ENCODE measurements around the gene NPY5R.

The NPY5R gene

GRCh38 chr4:163343604-163344146 lies at the start of gene NPY5R:
Gene NPY5R, plus strand, starts transcription at chr4:163343892. Its CDS starts 6,382 bp downstream, at chr4:163350274.
- H3K27ac ChIP-seq (ENCODE audit: low read depth, low read length) = no peak within 1 kb of the TSS

GRCh38 chr4:163295138-163295537 lies 48.6 kb upstream of the NPY5R start:
- H3K9me3 ChIP-seq (ENCODE audit: control insufficient read depth in 1 of 2, low read length in 2 of 2) = no peaks in the 10 kb centered on the region
- H3K27me3 ChIP-seq (ENCODE audit: control insufficient read depth in 1 of 2, insufficient read depth in 2 of 2, low read length in 2 of 2) = no peaks in the 10 kb centered on the region
- no peak overlapping the region for H3K9ac ChIP-seq (ENCODE audit: low read depth in 1 of 2, low read length in 2 of 2)
- no peaks in the 10 kb centered on the region for H3K4me1 ChIP-seq (ENCODE audit: control insufficient read depth in 1 of 2, insufficient read depth in 2 of 2, low read length in 2 of 2)
- H3K27ac ChIP-seq (ENCODE audit: low read depth, low read length) = no peak overlapping the region
- H3K36me3 ChIP-seq (ENCODE audit: control insufficient read depth in 1 of 2, insufficient read depth in 2 of 2, low read length in 2 of 2) = no peaks in the 10 kb centered on the region
- H3K4me3 ChIP-seq (ENCODE audit: low read depth in 1 of 2, low read length in 2 of 2) = no peak overlapping the region

More at GRCh38 chr4:163343604-163344146, at the start of gene NPY5R:
- no peaks in the 10 kb centered on the region for H3K4me1 ChIP-seq (ENCODE audit: control insufficient read depth in 1 of 2, insufficient read depth in 2 of 2, low read length in 2 of 2)
- no peaks in the 10 kb centered on the region for H3K36me3 ChIP-seq (ENCODE audit: control insufficient read depth in 1 of 2, insufficient read depth in 2 of 2, low read length in 2 of 2)
- peaks cover 23 to 31% of the 10 kb centered on the region in 2 donors for H3K27me3 ChIP-seq (ENCODE audit: control insufficient read depth in 1 of 2, insufficient read depth in 2 of 2, low read length in 2 of 2)
- no peak within 1 kb of the TSS for H3K4me3 ChIP-seq (ENCODE audit: low read depth in 1 of 2, low read length in 2 of 2)
- no peaks in the 10 kb centered on the region for H3K9me3 ChIP-seq (ENCODE audit: control insufficient read depth in 1 of 2, low read length in 2 of 2)
- H3K9ac ChIP-seq (ENCODE audit: low read depth in 1 of 2, low read length in 2 of 2) = no peak within 1 kb of the TSS

GRCh38 chr4:163300445-163300844 lies 43.2 kb upstream of the NPY5R start:
- Histone ChIP-seq H3K27ac (ENCODE audit: low read depth, low read length) (no peak overlapping the region), H3K27me3 (ENCODE audit: control insufficient read depth in 1 of 2, insufficient read depth in 2 of 2, low read length in 2 of 2) (no peaks in the 10 kb centered on the region), H3K4me1 (ENCODE audit: control insufficient read depth in 1 of 2, insufficient read depth in 2 of 2, low read length in 2 of 2) (no peaks in the 10 kb centered on the region), H3K36me3 (ENCODE audit: control insufficient read depth in 1 of 2, insufficient read depth in 2 of 2, low read length in 2 of 2) (no peaks in the 10 kb centered on the region), H3K9ac (ENCODE audit: low read depth in 1 of 2, low read length in 2 of 2) (no peak overlapping the region), H3K4me3 (ENCODE audit: low read depth in 1 of 2, low read length in 2 of 2) (no peak overlapping the region), H3K9me3 (ENCODE audit: control insufficient read depth in 1 of 2, low read length in 2 of 2) (no peaks in the 10 kb centered on the region)

GRCh38 chr4:163303069-163303468 lies 40.6 kb upstream of the NPY5R start:
- Histone ChIP-seq H3K27me3 (ENCODE audit: control insufficient read depth in 1 of 2, insufficient read depth in 2 of 2, low read length in 2 of 2) (no peaks in the 10 kb centered on the region), H3K9ac (ENCODE audit: low read depth in 1 of 2, low read length in 2 of 2) (no peak overlapping the region), H3K9me3 (ENCODE audit: control insufficient read depth in 1 of 2, low read length in 2 of 2) (no peaks in the 10 kb centered on the region), H3K36me3 (ENCODE audit: control insufficient read depth in 1 of 2, insufficient read depth in 2 of 2, low read length in 2 of 2) (no peaks in the 10 kb centered on the region), H3K4me3 (ENCODE audit: low read depth in 1 of 2, low read length in 2 of 2) (no peak overlapping the region), H3K4me1 (ENCODE audit: control insufficient read depth in 1 of 2, insufficient read depth in 2 of 2, low read length in 2 of 2) (no peaks in the 10 kb centered on the region), H3K27ac (ENCODE audit: low read depth, low read length) (no peak overlapping the region)

- H3K4me1 ChIP-seq (ENCODE audit: control insufficient read depth in 1 of 2, insufficient read depth in 2 of 2, low read length in 2 of 2) = no peaks in the 10 kb centered on the region
- no peaks in the 10 kb centered on the region for H3K9me3 ChIP-seq (ENCODE audit: control insufficient read depth in 1 of 2, low read length in 2 of 2)
- no peaks in the 10 kb centered on the region for H3K27me3 ChIP-seq (ENCODE audit: control insufficient read depth in 1 of 2, insufficient read depth in 2 of 2, low read length in 2 of 2)
- no peak overlapping the region for H3K9ac ChIP-seq (ENCODE audit: low read depth in 1 of 2, low read length in 2 of 2)
- H3K4me3 ChIP-seq (ENCODE audit: low read depth in 1 of 2, low read length in 2 of 2) = no peak overlapping the region
- no peak overlapping the region for H3K27ac ChIP-seq (ENCODE audit: low read depth, low read length)
- H3K36me3 ChIP-seq (ENCODE audit: control insufficient read depth in 1 of 2, insufficient read depth in 2 of 2, low read length in 2 of 2) = no peaks in the 10 kb centered on the region
Observed at GRCh38 chr4:163309466-163309865, 34.2 kb upstream of the NPY5R start.

- H3K9me3 ChIP-seq (ENCODE audit: control insufficient read depth in 1 of 2, low read length in 2 of 2) = peaks cover 4 to 10% of the 10 kb centered on the region in 2 donors
- no peaks in the 10 kb centered on the region for H3K36me3 ChIP-seq (ENCODE audit: control insufficient read depth in 1 of 2, insufficient read depth in 2 of 2, low read length in 2 of 2)
- no peak overlapping the region for H3K4me3 ChIP-seq (ENCODE audit: low read depth in 1 of 2, low read length in 2 of 2)
- no peaks in the 10 kb centered on the region for H3K27me3 ChIP-seq (ENCODE audit: control insufficient read depth in 1 of 2, insufficient read depth in 2 of 2, low read length in 2 of 2)
- no peak overlapping the region for H3K27ac ChIP-seq (ENCODE audit: low read depth, low read length)
- no peak overlapping the region for H3K9ac ChIP-seq (ENCODE audit: low read depth in 1 of 2, low read length in 2 of 2)
- no peaks in the 10 kb centered on the region for H3K4me1 ChIP-seq (ENCODE audit: control insufficient read depth in 1 of 2, insufficient read depth in 2 of 2, low read length in 2 of 2)
Observed at GRCh38 chr4:163317110-163317509, 26.6 kb upstream of the NPY5R start.

- H3K9me3 ChIP-seq (ENCODE audit: control insufficient read depth in 1 of 2, low read length in 2 of 2) = no peaks in the 10 kb centered on the region
- peaks cover 26 to 32% of the 10 kb centered on the region in 2 donors for H3K27me3 ChIP-seq (ENCODE audit: control insufficient read depth in 1 of 2, insufficient read depth in 2 of 2, low read length in 2 of 2)
- no peak overlapping the region for H3K9ac ChIP-seq (ENCODE audit: low read depth in 1 of 2, low read length in 2 of 2)
- no peak overlapping the region for H3K27ac ChIP-seq (ENCODE audit: low read depth, low read length)
- peak overlapping the region in 1 of 2 donors; percentile 7 for H3K4me3 ChIP-seq (ENCODE audit: low read depth in 1 of 2, low read length in 2 of 2)
- H3K4me1 ChIP-seq (ENCODE audit: control insufficient read depth in 1 of 2, insufficient read depth in 2 of 2, low read length in 2 of 2) = peaks cover 8 to 11% of the 10 kb centered on the region in 2 donors
- no peaks in the 10 kb centered on the region for H3K36me3 ChIP-seq (ENCODE audit: control insufficient read depth in 1 of 2, insufficient read depth in 2 of 2, low read length in 2 of 2)
Observed at GRCh38 chr4:163330916-163331628, 12.6 kb upstream of the NPY5R start.

GRCh38 chr4:163331629-163332376 lies 11.9 kb upstream of the NPY5R start:
- H3K9me3 ChIP-seq (ENCODE audit: control insufficient read depth in 1 of 2, low read length in 2 of 2) = no peaks in the 10 kb centered on the region
- peak overlapping the region; percentile 66 to 67 for H3K4me3 ChIP-seq (ENCODE audit: low read depth in 1 of 2, low read length in 2 of 2)
- H3K9ac ChIP-seq (ENCODE audit: low read depth in 1 of 2, low read length in 2 of 2) = no peak overlapping the region
- H3K4me1 ChIP-seq (ENCODE audit: control insufficient read depth in 1 of 2, insufficient read depth in 2 of 2, low read length in 2 of 2) = peaks cover 8 to 11% of the 10 kb centered on the region in 2 donors
- H3K27ac ChIP-seq (ENCODE audit: low read depth, low read length) = no peak overlapping the region
- no peaks in the 10 kb centered on the region for H3K36me3 ChIP-seq (ENCODE audit: control insufficient read depth in 1 of 2, insufficient read depth in 2 of 2, low read length in 2 of 2)
- H3K27me3 ChIP-seq (ENCODE audit: control insufficient read depth in 1 of 2, insufficient read depth in 2 of 2, low read length in 2 of 2) = peaks cover 26 to 32% of the 10 kb centered on the region in 2 donors

GRCh38 chr4:163332526-163333406 lies 10.9 kb upstream of the NPY5R start, which contains the start of gene NPY1R:
Gene NPY1R, minus strand, starts transcription at chr4:163332596. Its CDS starts 6,042 bp downstream, at chr4:163326554.
- Histone ChIP-seq H3K4me1 (ENCODE audit: control insufficient read depth in 1 of 2, insufficient read depth in 2 of 2, low read length in 2 of 2) (peaks cover 8 to 11% of the 10 kb centered on the region in 2 donors), H3K9me3 (ENCODE audit: control insufficient read depth in 1 of 2, low read length in 2 of 2) (no peaks in the 10 kb centered on the region), H3K4me3 (ENCODE audit: low read depth in 1 of 2, low read length in 2 of 2) (peak within 1 kb of the TSS; percentile 66 to 67), H3K36me3 (ENCODE audit: control insufficient read depth in 1 of 2, insufficient read depth in 2 of 2, low read length in 2 of 2) (no peaks in the 10 kb centered on the region), H3K27me3 (ENCODE audit: control insufficient read depth in 1 of 2, insufficient read depth in 2 of 2, low read length in 2 of 2) (peaks cover 26 to 32% of the 10 kb centered on the region in 2 donors), H3K27ac (ENCODE audit: low read depth, low read length) (no peak within 1 kb of the TSS), H3K9ac (ENCODE audit: low read depth in 1 of 2, low read length in 2 of 2) (peak within 1 kb of the TSS in 1 of 2 donors; percentile 4)

Data from duodenal mucosa (tissue), 2 donors.